ENCODE data around the gene EPN3. TPM values are rescaled to one million over a fixed set of nuclear protein-coding genes. Genes with fewer than 3 reads are reported as not detected.

EPN3 gene
- total and polyA plus RNA-seq, 4 donors, result 1.3 to 2.6 (median 2.5) TPM

DNA sequence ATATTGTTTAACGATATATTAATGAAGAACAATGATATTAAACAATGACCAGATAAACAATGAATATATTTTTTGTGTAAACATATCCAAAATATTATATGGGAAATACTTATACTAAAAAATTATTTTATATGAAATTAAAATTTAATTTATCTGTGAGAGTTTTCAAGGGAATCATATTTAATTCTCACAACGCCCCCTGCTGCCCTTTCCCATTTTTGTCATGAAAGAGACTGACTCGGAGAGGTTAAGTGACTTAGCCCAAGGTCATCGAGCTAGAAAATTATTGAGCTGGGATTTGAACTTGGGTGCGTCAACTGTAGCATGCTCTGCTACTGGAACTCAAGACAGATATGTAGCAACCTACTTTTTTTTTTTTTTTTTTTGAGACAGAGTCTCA lies 31.5 kb upstream of the EPN3 start:
- no peaks in the 10 kb centered on the region for H3K9me3 ChIP-seq (ENCODE audit: control insufficient read depth in 4 of 4, insufficient read depth in 3 of 4, low read length in 3 of 4)
- DNase-seq (no peak), ATAC-seq (ENCODE audit: insufficient read depth, low FRiP score) (no peak)
- no peak overlapping the region for H3K9ac ChIP-seq (ENCODE audit: insufficient read depth in 1 of 2, low read length in 2 of 2)
- H3K4me1 ChIP-seq (ENCODE audit: control insufficient read depth in 5 of 5, insufficient read depth in 5 of 5, low read length in 5 of 5), result peaks cover 0 to 8% (median 0%) of the 10 kb centered on the region in 5 donors
- no peak overlapping the region for H3K4me3 ChIP-seq
- TF ChIP-seq, protein P1, sequence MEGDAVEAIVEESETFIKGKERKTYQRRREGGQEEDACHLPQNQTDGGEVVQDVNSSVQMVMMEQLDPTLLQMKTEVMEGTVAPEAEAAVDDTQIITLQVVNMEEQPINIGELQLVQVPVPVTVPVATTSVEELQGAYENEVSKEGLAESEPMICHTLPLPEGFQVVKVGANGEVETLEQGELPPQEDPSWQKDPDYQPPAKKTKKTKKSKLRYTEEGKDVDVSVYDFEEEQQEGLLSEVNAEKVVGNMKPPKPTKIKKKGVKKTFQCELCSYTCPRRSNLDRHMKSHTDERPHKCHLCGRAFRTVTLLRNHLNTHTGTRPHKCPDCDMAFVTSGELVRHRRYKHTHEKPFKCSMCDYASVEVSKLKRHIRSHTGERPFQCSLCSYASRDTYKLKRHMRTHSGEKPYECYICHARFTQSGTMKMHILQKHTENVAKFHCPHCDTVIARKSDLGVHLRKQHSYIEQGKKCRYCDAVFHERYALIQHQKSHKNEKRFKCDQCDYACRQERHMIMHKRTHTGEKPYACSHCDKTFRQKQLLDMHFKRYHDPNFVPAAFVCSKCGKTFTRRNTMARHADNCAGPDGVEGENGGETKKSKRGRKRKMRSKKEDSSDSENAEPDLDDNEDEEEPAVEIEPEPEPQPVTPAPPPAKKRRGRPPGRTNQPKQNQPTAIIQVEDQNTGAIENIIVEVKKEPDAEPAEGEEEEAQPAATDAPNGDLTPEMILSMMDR (IDR thresholded peaks at IDR 0.05; ENCODE audit: control extremely low read depth, extremely low read depth), result no peak
- WGBS, 2 donors, result 32 to 50% methylated on average over 5 of the region's 5 CpGs
- H3K27me3 ChIP-seq (ENCODE audit: control insufficient read depth in 3 of 3, insufficient read depth in 3 of 3, low read length in 2 of 3), result no peaks in the 10 kb centered on the region
- no peak overlapping the region for H3K27ac ChIP-seq (ENCODE audit: low read depth in 1 of 2, low read length in 1 of 2)
- no peaks in the 10 kb centered on the region for H3K36me3 ChIP-seq (ENCODE audit: control insufficient read depth in 4 of 4, insufficient read depth in 4 of 4, low read length in 4 of 4)

DNA sequence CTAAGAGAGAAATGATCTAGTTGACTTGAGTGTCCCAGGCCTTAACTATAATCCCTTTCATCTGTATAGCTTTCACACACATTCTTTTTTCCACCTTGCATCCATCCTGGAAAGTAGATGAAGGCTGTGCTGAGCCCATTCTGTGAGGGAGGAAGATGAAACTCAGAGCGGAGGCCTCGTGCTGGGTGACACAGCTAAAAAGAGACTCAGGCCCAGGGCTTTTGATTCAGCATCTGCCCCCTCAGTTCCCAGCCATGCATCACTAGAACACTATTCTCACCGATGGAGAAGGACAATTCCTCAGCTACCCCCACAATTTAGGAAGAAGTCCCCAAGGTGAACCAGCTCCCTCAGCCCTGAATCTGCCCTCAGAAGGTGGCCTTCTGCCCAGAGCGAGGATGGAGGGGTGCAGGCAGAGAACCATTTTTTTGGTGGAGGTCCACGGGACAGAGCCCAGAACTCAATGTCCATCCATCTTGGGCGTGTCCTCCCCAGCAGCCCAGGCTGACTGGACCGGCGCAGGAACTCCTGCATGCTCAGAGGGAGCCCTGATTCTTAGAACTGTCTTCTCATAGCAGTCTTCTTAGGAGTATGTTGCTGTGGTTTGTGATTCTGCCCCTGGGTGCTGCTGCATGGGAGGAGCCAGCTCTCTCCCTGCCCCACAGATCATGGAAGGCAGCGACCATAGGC lies 30.1 kb upstream of the EPN3 start:
- WGBS, 2 donors, result 90 to 91% methylated on average over 9 of the region's 9 CpGs
- no peaks in the 10 kb centered on the region for H3K36me3 ChIP-seq (ENCODE audit: control insufficient read depth in 4 of 4, insufficient read depth in 4 of 4, low read length in 4 of 4)
- no peak overlapping the region for H3K27ac ChIP-seq (ENCODE audit: low read depth in 1 of 2, low read length in 1 of 2)

DNA sequence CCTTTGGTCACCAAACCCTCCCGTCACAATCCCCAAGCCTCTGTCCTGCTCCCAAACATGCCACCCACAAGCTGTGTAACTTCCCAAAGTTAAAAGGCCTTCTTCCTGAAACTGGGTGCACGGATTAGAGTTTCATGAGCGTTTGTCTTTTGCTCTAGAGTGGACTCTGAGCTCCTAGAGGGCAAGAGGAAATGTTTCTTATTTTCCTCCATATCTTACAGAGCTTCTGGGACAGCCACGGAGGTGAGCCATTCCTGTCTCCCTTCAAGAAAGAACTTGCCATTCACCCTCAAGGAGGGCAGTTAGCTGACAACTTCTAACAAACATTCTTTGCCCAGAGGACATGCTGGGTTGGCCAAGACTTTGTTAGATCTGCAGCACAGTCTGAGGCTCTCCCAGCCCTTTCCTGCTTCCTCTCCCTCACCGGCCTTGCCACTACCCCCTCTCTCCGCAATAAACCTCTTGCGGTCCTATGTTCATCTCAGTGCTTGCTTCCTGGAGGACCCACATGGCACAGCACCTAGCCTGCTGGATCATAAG lies 26.9 kb upstream of the EPN3 start:
- WGBS, 2 donors, result 63% methylated on average over 7 of the region's 7 CpGs
- no peak for DNase-seq
- H3K27me3 ChIP-seq (ENCODE audit: control insufficient read depth in 3 of 3, insufficient read depth in 3 of 3, low read length in 2 of 3), result no peaks in the 10 kb centered on the region
- H3K27ac ChIP-seq (ENCODE audit: low read depth in 1 of 2, low read length in 1 of 2), result no peak overlapping the region
- H3K9me3 ChIP-seq (ENCODE audit: control insufficient read depth in 4 of 4, insufficient read depth in 3 of 4, low read length in 3 of 4), result no peaks in the 10 kb centered on the region
- H3K36me3 ChIP-seq (ENCODE audit: control insufficient read depth in 4 of 4, insufficient read depth in 4 of 4, low read length in 4 of 4), result no peaks in the 10 kb centered on the region
- H3K9ac ChIP-seq (ENCODE audit: insufficient read depth in 1 of 2, low read length in 2 of 2), result no peak overlapping the region
- H3K4me1 ChIP-seq (ENCODE audit: control insufficient read depth in 5 of 5, insufficient read depth in 5 of 5, low read length in 5 of 5), result peaks cover 0 to 20% (median 3%) of the 10 kb centered on the region in 5 donors
- TF ChIP-seq, protein P1 (IDR thresholded peaks at IDR 0.05; ENCODE audit: control extremely low read depth, extremely low read depth), result no peak
- no peak for ATAC-seq (ENCODE audit: insufficient read depth, low FRiP score)
- no peak overlapping the region for H3K4me3 ChIP-seq

More for the DNA sequence above, 30.1 kb upstream of the EPN3 start:
- no peak for DNase-seq
- Histone ChIP-seq H3K4me3 (no peak overlapping the region), H3K4me1 (ENCODE audit: control insufficient read depth in 5 of 5, insufficient read depth in 5 of 5, low read length in 5 of 5) (peaks cover 0 to 8% (median 0%) of the 10 kb centered on the region in 5 donors), H3K27me3 (ENCODE audit: control insufficient read depth in 3 of 3, insufficient read depth in 3 of 3, low read length in 2 of 3) (no peaks in the 10 kb centered on the region), H3K9me3 (ENCODE audit: control insufficient read depth in 4 of 4, insufficient read depth in 3 of 4, low read length in 3 of 4) (no peaks in the 10 kb centered on the region), H3K9ac (ENCODE audit: insufficient read depth in 1 of 2, low read length in 2 of 2) (no peak overlapping the region)
- TF ChIP-seq, protein P1 (IDR thresholded peaks at IDR 0.05; ENCODE audit: control extremely low read depth, extremely low read depth), result no peak
- no peak for ATAC-seq (ENCODE audit: insufficient read depth, low FRiP score)

All from lung (tissue), 12 donors.